GM18517 (cell line): Measurements from ENCODE around the gene POU3F3.

Experiments used
- ATAC-seq: cut with Tn5 transposase; IDR thresholded peaks from one replicate; pipeline ENCODE4 v1.9.1; 2021; ENCODE audit warnings: mild to moderate bottlenecking, moderate library complexity; ENCODE audit not compliant: unreplicated experiment

POU3F3 gene

DNA sequence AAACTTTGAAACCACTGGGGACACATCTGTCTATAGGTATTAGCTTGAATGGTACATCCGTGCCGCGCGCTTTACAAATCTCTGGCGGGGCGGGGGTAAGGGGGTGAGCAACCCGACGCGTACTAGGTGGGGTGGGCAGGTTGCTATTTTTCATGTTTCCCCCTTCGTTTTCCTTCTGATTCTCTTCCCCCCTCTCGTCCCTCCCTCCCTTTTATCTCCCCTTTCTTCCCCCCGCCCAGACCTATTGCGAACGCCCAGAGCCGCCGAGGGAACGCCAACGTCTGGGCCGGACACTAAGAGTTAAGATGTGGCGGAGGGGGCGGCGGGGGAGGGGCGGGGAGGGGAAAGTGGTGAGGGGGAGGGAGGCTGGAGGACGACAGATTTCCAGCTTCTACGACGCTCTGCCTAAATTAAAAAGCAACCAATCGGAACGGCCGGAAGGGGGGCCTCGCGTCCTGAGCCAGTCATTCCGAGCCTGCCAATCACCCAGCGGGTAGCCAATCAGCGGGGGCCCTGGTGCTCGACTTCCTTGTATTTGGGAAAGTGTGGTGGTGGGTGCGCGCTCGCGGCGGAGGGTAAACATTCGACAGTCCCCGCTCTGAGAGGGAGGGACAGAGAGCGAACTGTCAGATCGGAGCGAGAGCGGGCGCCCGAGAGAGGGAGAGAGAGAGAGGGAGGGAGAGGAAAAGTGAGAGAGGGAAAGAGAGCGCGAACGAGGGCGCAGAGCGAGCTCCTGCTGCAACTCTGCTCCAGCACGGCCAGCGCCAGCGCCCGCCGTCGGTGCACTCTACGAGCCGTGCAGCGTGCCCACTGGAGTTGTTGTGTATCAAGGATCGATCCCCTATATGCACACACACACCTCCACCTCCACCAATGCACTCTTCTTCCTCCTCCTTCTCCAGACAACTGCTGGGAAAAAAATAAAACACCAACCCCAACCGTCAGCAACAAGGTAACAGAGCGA lies at the start of gene POU3F3:
TSS of gene POU3F3 (plus strand) at position 582 of the 964 bp plus-strand sequence. CDS start 1,396 bp downstream, outside the sequence.
- no peak for ATAC-seq

DNA sequence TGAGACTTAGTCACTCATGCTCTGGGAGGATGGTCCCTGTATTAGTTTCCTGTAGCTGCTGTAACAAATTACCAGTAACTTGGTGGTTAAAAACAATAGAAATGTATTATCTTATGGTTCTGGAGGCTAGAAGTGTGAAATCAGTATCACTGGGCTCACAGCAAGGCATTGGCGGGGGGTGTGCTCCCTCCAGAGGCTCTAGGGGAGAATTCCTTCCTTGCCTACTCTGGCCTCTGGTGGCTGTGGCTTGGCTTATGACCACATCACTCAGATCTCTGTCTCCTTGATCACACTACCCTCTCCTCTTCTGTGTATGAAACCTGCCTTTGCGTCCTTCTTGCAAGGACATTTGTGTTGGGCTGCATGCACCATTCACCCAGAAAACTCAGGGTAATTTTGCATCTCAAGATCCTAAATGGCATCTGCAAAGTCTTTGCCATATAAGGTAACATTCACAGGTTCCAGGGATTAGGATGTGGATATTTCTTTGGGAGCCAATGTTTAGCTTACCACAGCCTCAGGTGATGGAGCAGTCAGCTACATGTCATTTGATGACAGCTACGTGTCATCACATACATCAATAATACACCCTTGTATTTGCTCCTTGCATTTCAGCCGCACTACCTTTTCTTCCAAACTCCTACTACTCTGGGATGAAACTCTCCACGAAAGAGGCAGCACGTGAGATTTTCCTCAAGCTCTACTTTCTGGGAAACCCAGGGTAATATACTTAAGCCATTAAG lies 49.6 kb upstream of the POU3F3 start:
- no peak for ATAC-seq

DNA sequence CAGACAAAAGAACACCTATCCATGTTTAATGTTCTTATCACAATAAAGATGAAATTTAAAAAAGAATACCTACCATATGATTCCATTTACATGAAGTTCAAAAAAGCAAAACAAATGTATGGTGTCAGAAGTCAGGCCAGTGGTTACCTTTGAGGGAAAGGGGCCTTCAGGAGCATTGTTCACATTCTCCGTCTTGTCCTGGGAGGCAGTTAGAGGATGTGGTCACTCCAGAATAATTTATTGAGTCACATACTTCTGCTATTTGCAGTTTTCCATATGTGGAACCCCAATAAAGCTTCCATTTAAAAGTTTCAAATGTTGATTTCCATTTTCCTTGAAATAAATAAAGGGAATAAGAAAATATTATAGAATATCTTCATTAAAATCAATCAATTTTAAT lies 41.6 kb upstream of the POU3F3 start:
- no peak for ATAC-seq

DNA sequence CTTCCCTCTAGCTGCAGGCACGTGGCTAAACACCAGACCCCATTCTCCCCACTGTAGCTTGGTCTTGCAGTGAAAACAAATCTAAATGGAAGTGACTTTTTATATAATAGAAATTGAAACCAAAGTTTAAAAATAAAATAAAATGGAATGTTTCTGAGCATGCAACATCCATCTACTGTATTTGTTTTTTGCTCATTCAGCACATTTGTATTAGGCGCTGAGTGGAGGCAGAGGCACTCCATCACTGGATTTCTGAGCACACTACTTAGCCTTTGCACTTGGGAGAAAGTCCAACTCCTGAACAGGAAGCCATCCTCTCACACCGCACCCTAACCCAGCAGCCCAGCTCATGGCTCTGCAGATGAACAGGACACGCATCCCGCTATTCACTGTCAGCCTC lies 37.8 kb upstream of the POU3F3 start:
- ATAC-seq: no peak

DNA sequence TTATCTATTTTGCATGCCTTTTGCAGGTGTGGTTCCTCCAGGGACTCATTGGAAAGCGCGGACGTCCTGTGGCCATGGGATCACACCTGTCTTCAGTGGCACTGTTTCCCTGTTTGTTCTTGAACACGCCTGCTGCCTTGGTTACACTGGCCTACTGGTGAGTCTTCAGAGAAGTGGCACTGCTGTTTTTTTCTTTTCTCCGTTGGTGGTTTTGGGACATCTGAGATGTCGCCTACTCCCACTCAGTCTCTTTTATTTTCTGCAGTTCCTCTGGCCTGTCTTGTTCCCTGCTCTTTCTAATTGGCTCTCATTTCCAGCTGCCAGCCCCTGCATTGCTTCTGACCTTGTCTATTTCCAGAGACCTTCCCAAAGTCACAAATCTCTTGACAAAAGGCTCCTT lies 35.7 kb upstream of the POU3F3 start:
- ATAC-seq: no peak

DNA sequence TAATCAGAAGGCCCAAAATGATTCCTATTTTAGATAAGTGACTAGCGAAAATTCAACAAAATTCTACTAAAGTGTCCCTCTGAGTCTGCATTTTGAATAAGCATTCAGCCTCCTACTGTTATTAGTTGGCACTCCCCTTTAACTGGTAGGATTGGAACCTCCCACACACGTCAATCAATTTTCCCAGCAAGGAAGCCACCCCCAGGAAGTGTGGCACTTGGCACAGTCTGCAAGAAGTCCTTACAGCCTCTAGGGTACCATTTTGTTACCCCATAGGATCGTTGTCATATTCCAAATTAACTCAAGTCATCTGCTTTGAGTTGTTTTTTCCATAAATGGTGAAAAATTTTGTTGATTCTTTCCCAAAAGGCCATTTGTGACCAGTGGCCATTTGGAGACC lies 33.8 kb upstream of the POU3F3 start:
- ATAC-seq: no peak

DNA sequence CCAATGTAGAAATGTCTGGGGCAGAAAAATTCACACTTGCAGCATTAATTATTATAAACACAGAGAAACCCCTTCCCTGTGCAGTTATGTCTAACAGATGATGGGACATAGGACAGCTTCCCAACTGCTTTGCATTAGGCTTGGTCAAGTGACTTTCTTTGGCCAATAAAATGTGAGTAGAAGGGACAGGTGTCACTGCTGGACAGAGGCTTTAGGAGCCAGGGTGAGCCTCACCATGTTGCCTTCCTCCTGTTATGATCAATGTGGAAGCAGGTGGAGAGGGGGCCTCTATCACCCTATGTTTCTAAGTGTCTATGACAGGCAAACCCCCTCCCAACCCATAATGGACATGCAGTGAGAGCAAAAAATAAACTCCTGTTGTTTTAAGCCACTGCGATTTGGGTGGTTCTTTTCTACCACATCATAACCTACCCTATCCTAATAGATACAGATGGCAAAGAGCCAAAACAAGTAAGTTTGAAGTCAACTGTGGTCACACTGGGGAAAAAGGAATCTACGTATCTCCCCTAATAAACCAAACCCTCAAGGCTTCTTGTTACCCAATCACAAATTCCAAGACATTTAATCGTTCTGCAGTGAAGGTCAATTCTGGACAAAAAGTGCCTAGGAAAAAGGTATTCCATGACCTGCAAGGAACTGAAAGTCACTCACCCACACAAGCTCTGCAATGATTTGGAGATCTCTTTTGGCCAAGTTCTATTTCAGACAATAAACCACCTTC lies 28.6 kb upstream of the POU3F3 start:
- ATAC-seq: no peak

DNA sequence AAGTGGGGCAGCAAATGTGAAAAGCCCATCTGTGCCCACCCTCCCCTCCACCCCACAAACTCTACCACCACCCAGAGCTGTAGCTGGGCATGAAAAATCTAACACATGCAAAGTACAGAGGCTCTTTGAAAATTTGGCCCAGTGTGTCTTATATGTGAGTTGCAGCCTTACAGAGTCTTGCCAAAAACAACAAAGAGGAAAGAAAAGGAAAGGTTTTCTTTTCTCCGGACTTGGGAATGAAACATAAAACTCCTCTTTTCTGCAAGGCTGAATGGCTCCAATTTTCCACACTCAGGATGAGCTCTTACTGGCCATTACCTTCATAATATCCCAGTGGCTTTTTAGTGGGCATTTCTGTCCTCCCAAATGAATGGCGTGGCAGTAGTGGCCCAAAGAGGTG lies 27.9 kb upstream of the POU3F3 start:
- ATAC-seq: no peak

DNA sequence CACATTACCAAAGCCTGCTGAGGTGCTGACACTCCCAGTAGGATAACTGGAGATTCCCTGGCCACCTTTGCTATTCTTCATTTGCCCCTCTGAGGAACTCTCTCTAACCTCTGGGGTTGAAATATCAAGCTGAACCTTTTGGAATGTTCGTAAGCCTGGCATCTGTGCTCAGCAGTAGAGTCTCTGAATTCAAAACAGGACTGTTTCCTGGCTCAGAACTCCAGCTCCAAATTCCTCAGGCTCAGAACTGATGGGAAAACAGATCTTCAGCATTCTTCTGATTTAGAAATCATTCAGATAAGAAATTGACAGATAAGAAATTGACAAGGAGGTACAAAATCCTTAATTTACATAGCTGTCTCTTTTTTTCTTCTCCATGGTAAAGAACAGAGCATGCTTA lies 22.2 kb upstream of the POU3F3 start:
- no peak for ATAC-seq

DNA sequence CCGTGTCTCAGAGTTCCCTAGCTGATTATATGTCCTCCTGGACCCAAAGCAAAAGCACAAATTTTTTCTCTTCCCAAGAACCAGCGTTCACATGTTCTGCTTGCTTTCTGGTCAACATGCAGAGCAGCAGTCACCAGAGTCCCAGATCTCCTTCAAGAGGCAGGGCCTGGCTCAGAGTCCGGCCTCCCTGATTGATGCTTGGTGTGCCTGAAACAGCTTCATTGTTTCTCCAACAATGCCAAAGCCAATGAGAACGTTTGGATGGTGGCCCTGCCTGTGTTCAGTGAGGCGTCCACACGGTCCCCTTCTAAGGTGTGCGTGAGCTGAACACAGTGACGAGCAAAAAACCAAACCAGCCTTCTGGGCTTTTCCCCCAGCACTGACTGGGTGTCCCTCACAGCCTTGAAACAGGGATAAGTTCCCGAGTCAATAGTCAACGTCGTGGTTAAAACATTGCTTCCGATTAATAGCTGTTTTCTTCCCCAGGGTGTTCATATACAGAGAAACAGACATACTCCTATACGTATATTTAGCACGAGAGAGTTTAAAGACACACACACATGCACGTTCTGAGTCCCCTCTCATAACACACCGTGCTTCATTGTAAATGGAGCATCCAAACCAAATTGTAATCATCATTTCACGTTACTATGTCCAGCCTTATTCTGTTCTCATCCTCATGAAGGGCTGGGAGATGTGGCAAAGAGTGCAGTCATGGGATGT lies 19.3 kb upstream of the POU3F3 start:
- ATAC-seq: no peak

DNA sequence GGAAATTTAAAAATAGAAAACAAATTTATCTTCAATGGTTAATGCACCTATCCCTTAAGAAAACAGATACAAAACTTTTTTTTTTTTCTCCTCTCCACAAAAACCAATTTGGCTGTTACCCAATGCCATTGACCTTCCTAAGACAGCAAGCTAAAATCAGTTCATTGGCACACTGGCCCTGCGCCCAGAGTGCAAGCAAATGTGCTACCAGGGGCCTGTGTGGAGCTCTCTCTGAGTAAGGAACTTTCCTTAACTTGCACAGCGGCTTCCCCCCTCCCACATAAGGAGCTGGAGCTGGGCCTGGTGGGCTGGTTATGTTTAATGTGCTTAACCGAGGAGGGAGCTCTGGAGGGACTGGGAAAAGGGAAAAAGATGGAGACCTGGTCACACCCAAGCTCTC lies 17.6 kb upstream of the POU3F3 start:
- no peak for ATAC-seq

DNA sequence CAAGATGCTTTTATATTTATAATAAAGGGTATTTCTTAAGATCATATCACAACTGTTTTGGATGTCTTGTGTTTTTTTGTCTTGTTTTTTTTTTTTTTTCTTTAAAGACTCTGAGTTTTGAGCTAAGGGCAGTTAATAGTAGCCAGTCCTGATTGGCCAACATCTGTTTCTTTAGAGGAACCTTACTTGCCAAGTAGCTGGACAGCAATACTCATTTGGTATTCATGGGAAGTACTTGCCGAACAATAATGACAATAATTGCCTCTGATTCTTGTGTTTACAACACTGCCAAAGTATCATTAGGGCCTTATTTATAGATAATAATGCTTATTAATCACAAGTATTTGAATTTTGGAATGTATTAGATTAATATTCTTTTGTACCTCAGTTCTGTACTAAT lies 17.1 kb upstream of the POU3F3 start:
- ATAC-seq: no peak

DNA sequence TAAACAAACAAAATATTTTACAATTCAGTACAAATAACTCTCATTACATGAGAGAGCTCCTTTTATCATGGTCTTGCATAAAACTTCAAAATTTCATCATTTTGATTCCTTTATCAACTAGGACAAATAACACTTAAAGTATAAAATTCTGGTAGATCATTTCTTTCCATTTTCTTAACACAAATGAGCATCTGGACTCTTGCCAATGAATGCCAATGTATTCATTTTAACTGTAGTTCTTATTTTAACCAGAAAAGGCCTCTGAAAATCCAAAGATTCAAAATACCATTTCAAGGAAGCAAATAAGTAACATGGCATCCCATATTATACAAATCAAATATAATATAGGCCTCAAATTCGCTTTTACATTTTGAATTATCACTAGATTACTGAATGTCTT lies 13.8 kb upstream of the POU3F3 start:
- no peak for ATAC-seq

DNA sequence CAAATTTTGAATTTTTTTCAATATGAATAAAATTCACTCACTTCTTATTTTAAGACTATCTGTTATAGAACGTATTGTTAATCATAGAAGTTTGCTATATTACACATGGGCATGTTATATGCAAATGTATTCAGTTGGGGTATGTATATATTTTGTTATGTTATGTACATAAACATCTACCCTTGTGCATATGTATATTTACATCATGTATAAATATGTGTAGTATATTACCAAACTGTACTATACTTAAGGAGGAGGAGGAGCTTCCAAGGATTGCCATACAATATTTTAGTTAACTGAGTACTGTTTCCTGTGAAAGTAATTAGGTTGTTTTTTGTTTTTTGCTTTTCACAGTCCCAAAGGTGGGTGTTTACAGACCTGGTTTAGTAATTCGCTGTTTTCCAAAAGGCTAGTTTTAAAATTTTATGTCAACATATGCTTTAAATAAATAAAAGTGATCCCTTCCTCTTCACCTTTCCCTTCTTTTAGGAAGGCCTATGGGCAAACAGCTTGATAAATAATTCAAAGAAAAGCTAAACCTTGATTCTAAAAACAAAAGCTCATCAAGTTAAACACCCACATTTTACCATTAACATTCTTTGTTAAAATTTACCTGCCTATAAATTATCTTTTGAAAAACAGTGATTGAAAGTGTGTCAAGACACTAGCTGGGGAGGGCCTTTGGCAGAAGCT lies 12.9 kb upstream of the POU3F3 start:
- ATAC-seq: no peak

DNA sequence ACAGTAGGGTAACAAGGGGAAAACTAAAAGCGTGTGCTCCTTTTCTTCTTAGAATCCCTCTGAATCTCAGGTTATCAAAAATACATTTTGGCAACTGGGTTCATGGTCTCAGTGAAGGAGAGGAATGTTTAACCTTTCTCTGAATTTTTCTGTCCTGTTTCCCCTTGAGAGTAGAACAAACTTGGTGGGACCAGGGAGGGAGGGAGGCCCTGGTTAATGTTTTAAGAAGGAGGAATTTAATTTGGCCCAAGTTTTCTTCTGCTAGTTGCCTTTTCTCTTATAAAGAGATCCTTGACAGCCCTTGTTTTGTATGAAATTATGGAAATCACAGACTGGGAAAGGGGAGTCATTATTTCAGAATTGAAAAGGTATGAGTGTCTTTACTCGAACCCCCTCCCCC lies 12.2 kb upstream of the POU3F3 start:
- ATAC-seq: no peak

DNA sequence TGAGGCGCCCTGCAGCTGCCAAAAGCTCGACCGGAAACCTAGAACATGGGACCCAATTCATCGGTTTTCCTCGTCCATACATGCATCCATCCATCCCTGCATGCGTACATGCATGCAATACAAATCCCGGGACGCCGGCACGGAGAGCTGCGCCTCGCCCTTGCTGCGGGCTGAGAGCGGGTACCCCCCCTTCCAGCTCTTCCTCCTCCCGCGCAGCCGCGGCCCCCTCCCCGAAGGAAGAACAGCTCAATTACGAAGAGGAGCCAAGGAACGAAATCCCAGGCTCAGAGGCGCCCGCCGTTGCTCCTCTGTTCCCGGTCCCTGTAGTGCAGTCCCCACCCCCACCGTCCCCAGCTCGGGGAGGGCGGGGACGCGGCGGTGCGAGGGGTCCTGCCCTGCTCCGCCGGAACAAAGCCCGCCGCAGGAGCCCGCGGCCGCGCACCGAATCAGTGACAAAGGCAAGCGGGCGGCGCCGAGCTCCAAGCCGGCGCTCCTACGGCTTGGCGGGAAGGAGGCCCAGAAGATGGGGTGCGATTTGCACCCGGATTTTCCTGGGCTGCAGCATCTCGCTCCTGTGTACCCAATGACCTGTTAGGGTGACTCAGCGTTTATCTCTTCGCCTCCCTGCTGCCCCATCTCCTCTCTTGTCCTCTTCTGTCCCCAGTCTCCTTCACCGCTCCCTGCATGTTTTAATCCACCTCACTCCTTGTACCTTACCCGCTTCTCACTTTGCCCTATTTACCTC lies 8.9 kb upstream of the POU3F3 start:
- no peak for ATAC-seq

DNA sequence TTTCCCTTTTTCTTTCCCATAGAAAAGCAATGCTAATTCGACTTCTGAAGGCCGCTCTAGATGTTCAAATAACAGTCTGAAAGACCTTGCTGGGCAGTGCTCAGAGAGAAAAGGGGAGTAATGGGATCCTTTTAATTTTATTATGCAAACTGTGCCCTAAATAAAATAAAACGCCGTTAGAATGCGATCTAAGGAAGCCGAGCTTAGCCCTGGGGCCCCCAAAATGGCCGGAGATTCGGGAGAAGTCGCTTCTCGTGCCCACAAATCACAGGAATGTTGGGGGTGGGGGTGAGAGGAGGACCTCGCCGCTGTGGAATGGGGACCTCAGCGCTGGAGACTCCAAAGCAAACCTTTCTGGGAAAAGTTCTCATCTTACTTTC lies 8.4 kb upstream of the POU3F3 start:
- no peak for ATAC-seq

DNA sequence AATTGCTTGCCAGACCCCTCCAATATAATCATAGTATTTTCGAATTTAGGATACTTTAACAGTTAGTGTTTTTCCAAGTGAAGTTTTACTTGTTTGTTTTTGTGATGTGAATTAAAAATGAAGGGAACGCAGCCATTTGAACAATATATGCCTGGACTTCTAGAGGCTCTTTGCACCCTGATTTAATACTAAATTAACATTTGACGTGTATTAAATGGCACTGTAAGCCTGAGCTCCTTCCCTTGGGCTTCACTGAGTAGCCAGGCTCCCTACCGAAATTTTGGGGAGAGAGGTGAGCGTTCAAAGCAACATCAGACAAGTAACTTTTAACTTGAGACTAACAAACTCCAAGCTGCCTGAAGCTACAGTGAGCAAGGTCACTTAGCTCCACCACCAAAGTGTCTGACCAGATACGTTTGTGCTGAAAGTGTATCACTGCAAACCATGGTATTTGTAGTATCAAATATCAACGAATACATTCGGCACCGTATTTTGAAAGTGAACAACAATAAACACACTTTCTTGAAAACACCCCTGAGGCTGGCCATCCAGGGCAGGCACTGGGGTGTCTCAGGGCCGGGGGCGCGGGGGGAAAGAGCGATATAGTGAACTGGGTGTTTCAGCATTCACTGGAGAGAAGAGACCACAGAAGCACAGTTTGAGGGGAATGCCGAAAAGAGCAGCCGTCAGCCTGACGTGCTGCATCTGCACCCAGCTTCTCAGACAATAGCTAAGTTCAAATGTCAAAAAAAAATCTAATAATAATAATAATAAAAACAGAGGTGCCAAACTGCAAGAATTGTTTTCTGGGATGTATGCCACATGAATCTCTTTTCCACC lies 7.7 kb upstream of the POU3F3 start:
- no peak for ATAC-seq
